Transverse colon (tissue), 4 donors: ENCODE measurements around the gene LGALS1. TPM values are rescaled to one million over a fixed set of nuclear protein-coding genes. Genes with fewer than 3 reads are reported as not detected.

ENCODE experiments used
- DNase-seq: peaks from one replicate; pipeline ENCODE4 v3.0.0-alpha.2; 2019
- H3K27ac ChIP-seq, 4 donors: fragments of 200-600 bp; sonication (generic); 2 replicates each; pipeline ENCODE4 v1.5.1; 2016 to 2018; ENCODE audit warnings: inconsistent platforms in 4 of 4
- H3K27me3 ChIP-seq: fragments of 200-600 bp; sonication (generic); 2 replicates; pipeline ENCODE4 v1.5.1; 2017; ENCODE audit warnings: inconsistent platforms
- H3K36me3 ChIP-seq, 4 donors: fragments of 200-600 bp; sonication (generic); 2 replicates each; pipeline ENCODE4 v1.5.1; 2017 to 2019; ENCODE audit warnings: inconsistent platforms in 4 of 4
- H3K4me1 ChIP-seq, 4 donors: fragments of 200-600 bp; sonication (generic); 2 replicates each; pipeline ENCODE4 v1.5.1; 2017 to 2020; ENCODE audit warnings: inconsistent platforms in 4 of 4
- H3K4me3 ChIP-seq, 4 donors: fragments of 200-600 bp; sonication (generic); 1 replicate in 1 of 4; 2 replicates in 3 of 4; pipeline versions ENCODE4 v1.5.1 to v1.6.1; 2017 to 2019; ENCODE audit warnings: inconsistent platforms in 4 of 4
- H3K9me3 ChIP-seq, 2 donors: fragments of 200-600 bp; sonication (generic); 2 replicates each; pipeline ENCODE4 v1.5.1; 2017 to 2019; ENCODE audit warnings: inconsistent platforms in 2 of 2
- CTCF ChIP-seq, 5 experiments: fragments of 200-600 bp in 3 of 5; fragments of 450-650 bp in 2 of 5; sonication (generic) in 3 of 5; IDR thresholded peaks; 1 replicate in 2 of 5; 2 replicates in 3 of 5; pipeline ENCODE4 v1.5.1; 2016 to 2017; ENCODE audit warnings: antibody characterized with exemption in 5 of 5, inconsistent platforms in 3 of 5, mild to moderate bottlenecking in 2 of 5, moderate library complexity in 1 of 5
- EP300 ChIP-seq: sonication (generic); formaldehyde crosslinking; IDR thresholded peaks from one replicate; pipeline ENCODE4 v1.6.1; 2017; ENCODE audit warnings: antibody characterized with exemption, low read depth
- POLR2A ChIP-seq: fragments of 450-650 bp; IDR thresholded peaks from one replicate; pipeline ENCODE4 v1.6.1; 2016; ENCODE audit warnings: antibody characterized with exemption, mild to moderate bottlenecking, moderate library complexity
- POLR2AphosphoS5 ChIP-seq, 3 donors: sonication (generic); formaldehyde crosslinking; IDR thresholded peaks; one replicate each; pipeline ENCODE4 v1.6.1; 2016; ENCODE audit warnings: antibody characterized with exemption in 3 of 3
- whole genome bisulfite sequencing, 2 donors: methylation state at CpG; one replicate each; pipeline ENCODE4 v1.1.5; 2018; ENCODE audit warnings: low coverage in 1 of 2; 5-methylcytosine and 5-hydroxymethylcytosine counted together
- in situ Hi-C, 4 donors: fragments of 200-750 bp; cut with MboI; loops; one replicate each; pipeline versions ENCODE4 v1.15.0 to v1.15.1; 2017; ENCODE audit warnings: low sequenced_read_pairs in 3 of 4, low pct_ligation_motif_present in 1 of 4, low pct_unique_long_range_greater_than_20kb in 1 of 4
- intact Hi-C: fragments of 100-400 bp; cut with DNase I; formaldehyde crosslinking; loops from one replicate; pipeline ENCODE4 v1.15.1; 2023; ENCODE audit warnings: low total_unique reads
- total RNA-seq, 4 donors: library from RNA; depleted of rRNA; stranded (reverse); fragments of >200 nt; gene quantifications; one replicate each; pipeline ENCODE4 v1.1.0, GENCODE V29; 2016

The LGALS1 gene
- total RNA-seq, 4 donors from 2014 or later, result 196 to 558 (median 224) TPM

DNA sequence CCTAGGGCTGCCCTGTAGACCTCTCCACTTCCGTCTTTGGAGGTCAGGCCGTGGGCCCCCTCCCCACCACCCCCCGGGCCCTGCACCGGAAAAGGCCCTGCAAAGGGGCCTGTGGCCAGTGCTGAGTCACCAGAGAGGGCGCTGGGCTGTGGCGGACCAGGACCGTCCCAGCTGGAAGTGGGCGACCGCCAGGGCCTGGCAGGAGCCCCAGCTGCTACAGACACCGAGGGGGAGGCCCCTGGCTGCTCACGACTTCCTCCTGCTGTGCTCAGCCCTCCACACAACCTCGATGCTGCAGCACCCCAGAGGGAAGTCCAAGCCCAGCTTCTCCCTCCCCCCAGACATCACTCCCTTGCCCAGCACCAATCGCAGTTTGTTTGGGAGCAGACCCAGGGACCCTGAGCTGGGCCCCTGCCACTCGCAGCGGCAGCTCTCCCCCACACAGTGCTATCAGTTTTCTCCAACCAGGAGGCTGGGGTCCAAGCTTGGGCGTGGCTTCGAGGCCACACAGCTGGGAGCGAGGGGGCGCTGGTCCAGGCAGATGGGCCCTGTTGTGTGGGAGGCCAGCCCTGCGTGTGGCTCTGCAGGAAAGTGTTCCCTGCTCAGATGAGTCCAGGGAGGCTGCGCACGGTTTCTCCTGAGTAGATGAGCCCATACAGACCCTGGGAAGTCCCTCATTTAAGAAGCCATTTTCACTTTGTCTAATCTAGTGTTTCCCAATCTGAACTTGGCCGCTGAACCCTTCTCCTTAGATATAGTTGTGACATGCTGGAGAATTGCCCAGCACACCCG, 41.6 kb upstream of the LGALS1 start:
- peaks cover 51 to 64% (median 52%) of the 10 kb centered on the region in 4 donors for H3K4me1 ChIP-seq
- H3K27ac ChIP-seq, result peak overlapping the region; percentile 83 to 93 (median 88)
- no peaks in the 10 kb centered on the region for H3K36me3 ChIP-seq
- TF ChIP-seq CTCF (IDR thresholded peaks at IDR 0.05) (peak in 1 of 5 experiments; percentile 10), POLR2A (no peak), POLR2AphosphoS5 (IDR thresholded peaks at IDR 0.05) (peak in 2 of 3 donors; percentile 28 to 34)
- peak; percentile 84 for DNase-seq
- in situ Hi-C loops (no loop called here), intact Hi-C loops (no loop called here)
- whole genome bisulfite sequencing, 2 donors, result 24% methylated on average over 23 of the region's 24 CpGs; no CpG with 5 or more reads in 1 of the 2 donors
- peak overlapping the region in 1 of 4 donors; percentile 18 for H3K4me3 ChIP-seq
- no peaks in the 10 kb centered on the region for H3K27me3 ChIP-seq
- H3K9me3 ChIP-seq, result no peaks in the 10 kb centered on the region

GRCh38 chr22:37634417-37634924, 41.0 kb upstream of the LGALS1 start:
- Histone ChIP-seq H3K4me3 (no peak overlapping the region), H3K4me1 (peaks cover 54 to 69% (median 58%) of the 10 kb centered on the region in 4 donors), H3K36me3 (no peaks in the 10 kb centered on the region), H3K27ac (peak overlapping the region; percentile 83 to 93 (median 88)), H3K9me3 (no peaks in the 10 kb centered on the region), H3K27me3 (no peaks in the 10 kb centered on the region)
- 70% methylated on average over 8 of the region's 8 CpGs; no CpG with 5 or more reads in 1 of the 2 donors for WGBS, 2 donors
- TF ChIP-seq CTCF (IDR thresholded peaks at IDR 0.05) (peak in 1 of 5 experiments; percentile 14), POLR2A (no peak), EP300 (no peak), POLR2AphosphoS5 (IDR thresholded peaks at IDR 0.05) (no peak)
- no peak for DNase-seq
- intact Hi-C loops (no loop called here), in situ Hi-C loops (no loop called here)

GRCh38 chr22:37635157-37635556, 40.3 kb upstream of the LGALS1 start:
- Histone ChIP-seq H3K27me3 (no peaks in the 10 kb centered on the region), H3K4me1 (peaks cover 54 to 75% (median 60%) of the 10 kb centered on the region in 4 donors), H3K36me3 (no peaks in the 10 kb centered on the region), H3K9me3 (no peaks in the 10 kb centered on the region), H3K4me3 (no peak overlapping the region), H3K27ac (peak overlapping the region; percentile 83 to 93 (median 88))
- in situ Hi-C loops (no loop called here), intact Hi-C loops (no loop called here)
- DNase-seq, result no peak
- WGBS, 2 donors, result 81% methylated on average over 7 of the region's 7 CpGs; no CpG with 5 or more reads in 1 of the 2 donors
- TF ChIP-seq POLR2A (no peak), EP300 (no peak), POLR2AphosphoS5 (IDR thresholded peaks at IDR 0.05) (no peak), CTCF (IDR thresholded peaks at IDR 0.05) (no peak)

DNA sequence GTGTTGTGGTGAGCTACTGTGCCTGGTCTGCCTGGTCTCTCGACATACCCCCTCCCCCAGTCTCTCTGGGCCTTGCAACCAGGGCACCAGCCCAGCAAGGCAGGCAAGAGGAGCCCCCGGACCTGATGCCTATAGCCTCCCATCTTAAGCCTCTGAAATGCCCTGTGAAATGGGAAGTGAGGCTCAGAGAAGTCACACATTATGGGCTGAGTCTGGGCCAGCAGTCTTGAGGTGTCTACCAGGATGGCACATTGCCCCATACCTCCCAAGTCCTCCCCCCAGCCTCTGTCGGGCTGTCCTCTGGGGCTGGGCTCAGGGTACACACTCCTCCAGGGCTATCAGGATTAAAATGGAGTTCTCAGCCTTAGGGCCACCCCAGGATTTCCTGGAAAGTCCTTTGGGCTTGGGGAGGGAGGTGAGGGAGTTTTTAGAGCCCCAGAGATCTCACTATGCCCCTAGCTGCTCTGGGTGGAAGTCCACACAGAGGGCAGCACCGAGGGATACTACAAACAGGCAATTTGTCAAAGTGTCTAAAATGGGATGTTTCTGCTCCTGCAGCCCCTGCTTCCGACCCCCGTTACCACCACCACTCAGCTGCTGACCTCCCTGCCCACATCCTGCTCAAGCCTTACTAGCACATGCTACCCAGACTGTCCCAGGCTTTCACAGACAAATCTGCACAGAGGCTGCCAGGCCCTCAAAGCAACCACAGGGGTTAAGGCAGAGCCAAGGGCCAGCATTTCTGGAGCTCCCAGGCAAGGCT, 39.1 kb upstream of the LGALS1 start:
- Histone ChIP-seq H3K27ac (peak overlapping the region; percentile 89 to 93 (median 92)), H3K4me3 (no peak overlapping the region), H3K9me3 (no peaks in the 10 kb centered on the region), H3K4me1 (peaks cover 54 to 87% (median 70%) of the 10 kb centered on the region in 4 donors), H3K27me3 (no peaks in the 10 kb centered on the region), H3K36me3 (no peaks in the 10 kb centered on the region)
- in situ Hi-C loops (no loop called here), intact Hi-C loops (no loop called here)
- no peak for TF ChIP-seq POLR2A
- peak in 1 of 3 donors; percentile 52 for TF ChIP-seq POLR2AphosphoS5 (IDR thresholded peaks at IDR 0.05)
- peak in 2 of 5 experiments; percentile 31 to 36 for TF ChIP-seq CTCF (IDR thresholded peaks at IDR 0.05)
- WGBS, 2 donors, result 50% methylated on average over 6 of the region's 6 CpGs; no CpG with 5 or more reads in 1 of the 2 donors
- DNase-seq, result peak; percentile 51
